IMR-90 (cell line): ENCODE results near the gene HCK. TPM values are rescaled to one million over a fixed set of nuclear protein-coding genes. Genes with fewer than 3 reads are reported as not detected.

Source experiments
- ATAC-seq: fragments of 200-7000 bp; cut with Tn5 transposase; 2 replicates; pipeline ENCODE4 v1.9.1; 2020; ENCODE audit warnings: low read depth, mild to moderate bottlenecking, moderate library complexity
- BruUV-seq: library from RNA; stranded (reverse); fragments of 400-500 nt; replicated peaks from 2 replicates; lab custom pipeline; 2021; lab: Mats Ljungman, UMichigan
- CTCF ChIA-PET: fragments of 300-600 bp; formaldehyde crosslinking; extraction: SDS; loops from one replicate; lab custom pipeline; 2021; ENCODE audit warnings: antibody characterized with exemption; lab: Yijun Ruan, JAX
- POLR2A ChIA-PET: fragments of 300-600 bp; sonication (Branson Sonifier 250); formaldehyde crosslinking; loops from one replicate; lab custom pipeline; 2022; ENCODE audit warnings: antibody characterized with exemption; ENCODE audit not compliant: unreplicated experiment; lab: Charles Lee
- DNase-seq: peaks from one replicate; pipeline ENCODE4 v3.0.0; 2013
- H2AFZ ChIP-seq: replicated peaks from 2 replicates; pipeline ENCODE3; 2013; ENCODE audit warnings: low read length, mild to moderate bottlenecking; ENCODE audit not compliant: poor library complexity
- H2AK5ac ChIP-seq: 2 replicates; pipeline ENCODE4 v1.6.1; 2013; ENCODE audit warnings: low read depth, low read length, inconsistent platforms
- H2AK9ac ChIP-seq: replicated peaks from 2 replicates; pipeline ENCODE3; 2013; ENCODE audit warnings: mild to moderate bottlenecking, low read depth, low read length, moderate library complexity; ENCODE audit not compliant: poor library complexity
- H2BK120ac ChIP-seq: 2 replicates; pipeline ENCODE4 v1.6.1; 2013; ENCODE audit warnings: low read depth, low read length, inconsistent platforms
- H2BK15ac ChIP-seq: 3 replicates; pipeline ENCODE4 v1.6.1; 2013; ENCODE audit warnings: low read depth, low read length, inconsistent platforms
- H2BK20ac ChIP-seq: 2 replicates; pipeline ENCODE4 v1.6.1; 2013; ENCODE audit warnings: low read depth, mild to moderate bottlenecking, inconsistent platforms, low read length, moderate library complexity
- H2BK5ac ChIP-seq: 2 replicates; pipeline ENCODE4 v1.6.1; 2013; ENCODE audit warnings: mild to moderate bottlenecking, low read depth, low read length, inconsistent platforms; ENCODE audit not compliant: poor library complexity, severe bottlenecking
- H3K14ac ChIP-seq: replicated peaks from 2 replicates; pipeline ENCODE4 v1.6.1; 2013; ENCODE audit warnings: low read depth, low read length, inconsistent platforms
- H3K18ac ChIP-seq: 2 replicates; pipeline ENCODE4 v1.6.1; 2013; ENCODE audit warnings: low read depth, low read length, control low read depth
- H3K23ac ChIP-seq: 2 replicates; pipeline ENCODE4 v1.6.1; 2013; ENCODE audit warnings: low read depth, low read length, inconsistent platforms
- H3K27ac ChIP-seq: 2 replicates; pipeline ENCODE4 v1.5.1; 2013; ENCODE audit warnings: mild to moderate bottlenecking, control low read depth, low read length; ENCODE audit not compliant: insufficient read depth
- H3K27me3 ChIP-seq: 2 replicates; pipeline ENCODE4 v1.6.1; 2013; ENCODE audit warnings: low read length; ENCODE audit not compliant: control insufficient read depth, insufficient read depth
- H3K36me3 ChIP-seq: 2 replicates; pipeline ENCODE4 v1.6.1; 2013; ENCODE audit warnings: low read length, mixed read lengths; ENCODE audit not compliant: control insufficient read depth, insufficient read depth
- H3K4ac ChIP-seq: 2 replicates; pipeline ENCODE4 v1.6.1; 2013; ENCODE audit warnings: low read depth, low read length, inconsistent platforms
- H3K4me1 ChIP-seq: 2 replicates; pipeline ENCODE4 v1.6.1; 2013; ENCODE audit warnings: low read length, mixed read lengths; ENCODE audit not compliant: control insufficient read depth, insufficient read depth
- H3K4me2 ChIP-seq: 2 replicates; pipeline ENCODE4 v1.6.1; 2013; ENCODE audit warnings: low read depth, mild to moderate bottlenecking, control low read depth, low read length, moderate library complexity
- H3K4me3 ChIP-seq: 2 replicates; pipeline ENCODE4 v1.5.1; 2013; ENCODE audit warnings: low read depth, mild to moderate bottlenecking, control low read depth, low read length, moderate library complexity; ENCODE audit not compliant: insufficient read depth
- H3K56ac ChIP-seq: 2 replicates; pipeline ENCODE4 v1.6.1; 2013; ENCODE audit warnings: low read length, inconsistent platforms; ENCODE audit not compliant: insufficient read depth; ENCODE audit errors: extremely low read depth
- H3K79me1 ChIP-seq, 2 experiments: 2 replicates each; pipeline ENCODE4 v1.6.1; 2013; ENCODE audit warnings: low read length in 2 of 2, inconsistent platforms in 1 of 2, low read depth in 1 of 2
- H3K9ac ChIP-seq: 2 replicates; pipeline ENCODE4 v1.6.1; 2013; ENCODE audit warnings: low read depth, low read length, control low read depth
- H3K9me1 ChIP-seq: 2 replicates; pipeline ENCODE4 v1.6.1; 2013; ENCODE audit warnings: low read length, inconsistent platforms; ENCODE audit not compliant: insufficient read depth
- H3K9me3 ChIP-seq: 2 replicates; pipeline ENCODE4 v1.6.1; 2013; ENCODE audit warnings: low read length; ENCODE audit not compliant: control insufficient read depth, insufficient read depth
- H4K20me1 ChIP-seq: 2 replicates; pipeline ENCODE4 v1.6.1; 2013; ENCODE audit warnings: low read length, inconsistent platforms; ENCODE audit not compliant: insufficient read depth
- H4K5ac ChIP-seq: 2 replicates; pipeline ENCODE4 v1.6.1; 2013; ENCODE audit warnings: mild to moderate bottlenecking, low read depth, low read length, control low read depth
- H4K8ac ChIP-seq, 2 experiments: 2 replicates each; pipeline ENCODE4 v1.6.1; 2013; ENCODE audit warnings: low read depth in 2 of 2, low read length in 2 of 2, control low read depth in 1 of 2, inconsistent platforms in 1 of 2
- H4K91ac ChIP-seq: 2 replicates; pipeline ENCODE4 v1.6.1; 2013; ENCODE audit warnings: low read depth, low read length, inconsistent platforms; ENCODE audit not compliant: insufficient read depth
- BHLHE40 ChIP-seq: fragments of 150-350 bp; IDR thresholded peaks from 2 replicates; pipeline ENCODE4 v1.6.1; 2016; ENCODE audit warnings: mild to moderate bottlenecking, low read depth, low read length
- FOS ChIP-seq: fragments of 150-350 bp; IDR thresholded peaks from 2 replicates; pipeline ENCODE4 v1.6.1; 2016; ENCODE audit warnings: low read depth, low read length
- NFE2L2 ChIP-seq: fragments of 150-350 bp; IDR thresholded peaks from 2 replicates; pipeline ENCODE4 v1.6.1; 2016; ENCODE audit warnings: low read depth, mild to moderate bottlenecking, low read length
- POLR2A ChIP-seq: IDR thresholded peaks from 2 replicates; pipeline ENCODE4 v1.6.1; 2012; ENCODE audit warnings: mild to moderate bottlenecking, low read depth, low read length
- RAD21 ChIP-seq: IDR thresholded peaks from 2 replicates; pipeline ENCODE4 v1.6.1; 2012; ENCODE audit warnings: low read length, improper control_type of control experiment
- WGBS, 2 experiments: methylation state at CpG; one replicate each; pipeline versions ENCODE4 v1.1.5 to v1.1.7; 2013; ENCODE audit warnings: missing lambda C conversion rate in 2 of 2; ENCODE audit not compliant: insufficient read length in 1 of 2; ENCODE audit errors: extremely low coverage in 2 of 2; 5-methylcytosine and 5-hydroxymethylcytosine counted together
- dilution Hi-C: fragments of 300-500 bp; cut with HindIII; formaldehyde crosslinking; loops from one replicate; pipeline ENCODE4 v1.14.3; 2018; ENCODE audit warnings: low sequenced_read_pairs; ENCODE audit not compliant: unreplicated experiment
- in situ Hi-C: fragments of 300-500 bp; cut with MboI; formaldehyde crosslinking; loops from 3 replicates; pipeline ENCODE4 v1.14.3; 2019; ENCODE audit warnings: low sequenced_read_pairs, inconsistent platforms, mixed read lengths
- intact Hi-C: fragments of 100-400 bp; cut with micrococcal nuclease; formaldehyde crosslinking; loops from 2 replicates; pipeline ENCODE4 v1.10.0; 2022
- polyA plus RNA-seq, 3 experiments: library from polyadenylated mRNA; depleted of rRNA; stranded (reverse); fragments of >200 nt; gene quantifications; 2 replicates each; pipeline ENCODE4 v1.2.3, GENCODE V29; 2012; ENCODE audit warnings: low replicate concordance in 1 of 3
- total RNA-seq: library from RNA; depleted of rRNA; stranded (reverse); fragments of >200 nt; gene quantifications from 2 replicates; pipeline ENCODE4 v1.2.3, GENCODE V29; 2012
- TF ChIP-seq, protein P1 (sequence below): conservative IDR thresholded peaks from 2 replicates; pipeline ENCODE4 v1.5.1; 2012; ENCODE audit warnings: mild to moderate bottlenecking, low read depth, low read length, improper control_type of control experiment

HCK gene
- total and polyA plus RNA-seq, 2 of the 4 experiments (the other 2 are of a cell fraction), result not detected

DNA sequence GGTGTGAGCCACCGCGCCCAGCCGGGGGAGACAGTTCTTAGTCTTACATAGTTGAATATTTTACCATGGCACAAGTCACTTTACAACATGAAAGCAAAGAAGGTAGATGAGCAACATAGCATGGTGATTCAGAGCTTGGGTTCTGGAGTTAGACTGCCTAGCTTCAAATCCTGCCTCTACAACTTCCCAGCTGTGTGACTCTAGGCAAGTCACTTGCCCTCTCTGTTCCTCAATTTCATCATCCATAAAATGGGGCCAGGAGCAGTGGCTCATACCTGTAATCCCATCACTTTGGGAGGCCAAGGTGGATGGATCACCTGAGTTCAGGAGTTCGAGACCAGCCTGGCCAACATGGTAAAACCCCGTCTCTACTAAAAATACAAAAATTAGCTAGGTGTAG is 26.3 kb downstream of the HCK start:
- Histone ChIP-seq H2BK120ac (no peak overlapping the region), H3K23ac (no peak overlapping the region), H2AK9ac (no peak overlapping the region), H3K9me3 (no peaks in the 10 kb centered on the region), H2BK20ac (no peak overlapping the region), H3K27ac (no peak overlapping the region), H2BK15ac (no peak overlapping the region), H3K4me1 (no peaks in the 10 kb centered on the region), H3K79me1 (no peaks in the 10 kb centered on the region), H2AK5ac (no peak overlapping the region), H2BK5ac (no peak overlapping the region), H3K4me3 (no peak overlapping the region), H3K4me2 (no peak overlapping the region), H4K91ac (no peak overlapping the region), H3K36me3 (no peaks in the 10 kb centered on the region), H3K56ac (no peak overlapping the region), H3K9me1 (no peaks in the 10 kb centered on the region), H3K18ac (no peak overlapping the region), H3K14ac (no peak overlapping the region), H3K9ac (no peak overlapping the region), H3K4ac (no peak overlapping the region), H2AFZ (no peak overlapping the region), H4K20me1 (no peaks in the 10 kb centered on the region), H3K27me3 (peaks cover 72% of the 10 kb centered on the region), H4K5ac (no peak overlapping the region), H4K8ac (no peak overlapping the region)
- TF ChIP-seq, protein P1, sequence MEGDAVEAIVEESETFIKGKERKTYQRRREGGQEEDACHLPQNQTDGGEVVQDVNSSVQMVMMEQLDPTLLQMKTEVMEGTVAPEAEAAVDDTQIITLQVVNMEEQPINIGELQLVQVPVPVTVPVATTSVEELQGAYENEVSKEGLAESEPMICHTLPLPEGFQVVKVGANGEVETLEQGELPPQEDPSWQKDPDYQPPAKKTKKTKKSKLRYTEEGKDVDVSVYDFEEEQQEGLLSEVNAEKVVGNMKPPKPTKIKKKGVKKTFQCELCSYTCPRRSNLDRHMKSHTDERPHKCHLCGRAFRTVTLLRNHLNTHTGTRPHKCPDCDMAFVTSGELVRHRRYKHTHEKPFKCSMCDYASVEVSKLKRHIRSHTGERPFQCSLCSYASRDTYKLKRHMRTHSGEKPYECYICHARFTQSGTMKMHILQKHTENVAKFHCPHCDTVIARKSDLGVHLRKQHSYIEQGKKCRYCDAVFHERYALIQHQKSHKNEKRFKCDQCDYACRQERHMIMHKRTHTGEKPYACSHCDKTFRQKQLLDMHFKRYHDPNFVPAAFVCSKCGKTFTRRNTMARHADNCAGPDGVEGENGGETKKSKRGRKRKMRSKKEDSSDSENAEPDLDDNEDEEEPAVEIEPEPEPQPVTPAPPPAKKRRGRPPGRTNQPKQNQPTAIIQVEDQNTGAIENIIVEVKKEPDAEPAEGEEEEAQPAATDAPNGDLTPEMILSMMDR, result no peak
- no peak for TF ChIP-seq BHLHE40
- TF ChIP-seq RAD21, result no peak
- no peak for TF ChIP-seq NFE2L2
- no peak for TF ChIP-seq FOS
- TF ChIP-seq POLR2A, result no peak
- no peak for ATAC-seq
- DNase-seq, result no peak
- ChIA-PET POLR2A (no interaction called here), CTCF (no interaction called here)
- in situ Hi-C loops (no loop called here), dilution Hi-C loops (no loop called here), intact Hi-C loops (no loop called here)
- BruUV-seq, result no TSS peak
- WGBS, 2 experiments, result no CpG with 5 or more reads among the region's 5 CpGs
